ENCODE results near the gene GATA6.

GATA6 gene

GRCh38 chr18:22167091-22167470, 2.3 kb upstream of the GATA6 start:
- no peak for DNase-seq

DNA sequence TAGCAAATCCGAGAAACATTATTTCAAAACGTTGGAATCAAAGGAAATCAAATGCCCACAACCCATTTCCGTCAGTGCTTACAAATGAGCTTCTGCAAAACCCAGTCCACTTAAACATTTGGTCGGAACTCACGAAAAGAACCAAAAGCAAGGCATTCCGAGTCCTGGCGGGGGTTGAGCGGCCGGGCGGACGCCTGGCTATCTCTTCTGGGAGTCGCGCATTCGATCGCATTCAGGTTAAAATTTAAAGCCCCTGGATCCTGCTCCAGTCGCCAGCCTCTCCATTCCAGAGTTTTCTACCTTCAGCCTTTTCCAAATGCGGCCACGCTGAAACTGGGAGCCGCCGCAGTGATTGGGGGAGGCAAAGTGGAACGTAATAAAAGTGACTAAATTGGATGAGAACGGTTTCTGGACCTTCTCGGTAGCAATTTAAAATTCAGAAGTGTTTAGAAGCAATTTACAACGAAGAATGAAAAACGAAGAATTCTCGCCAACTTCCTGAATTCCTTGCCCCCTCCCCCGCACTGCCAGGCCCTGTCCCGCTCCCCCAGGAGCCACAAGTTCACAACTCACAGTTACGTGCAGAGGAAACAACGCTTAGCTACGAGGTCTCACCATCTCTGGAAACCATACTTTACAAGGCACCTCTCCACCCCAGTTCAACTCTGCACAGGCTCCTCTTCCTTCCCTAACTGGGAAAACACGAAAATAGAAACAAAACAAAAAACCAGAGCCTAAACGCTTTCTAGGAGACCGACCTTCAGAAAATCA, 1.7 kb upstream of the GATA6 start:
- DNase-seq = no peak

- peak; percentile 56 for DNase-seq
These were observed 948 bp upstream of the GATA6 start for GRCh38 chr18:22168360-22168921.

DNA sequence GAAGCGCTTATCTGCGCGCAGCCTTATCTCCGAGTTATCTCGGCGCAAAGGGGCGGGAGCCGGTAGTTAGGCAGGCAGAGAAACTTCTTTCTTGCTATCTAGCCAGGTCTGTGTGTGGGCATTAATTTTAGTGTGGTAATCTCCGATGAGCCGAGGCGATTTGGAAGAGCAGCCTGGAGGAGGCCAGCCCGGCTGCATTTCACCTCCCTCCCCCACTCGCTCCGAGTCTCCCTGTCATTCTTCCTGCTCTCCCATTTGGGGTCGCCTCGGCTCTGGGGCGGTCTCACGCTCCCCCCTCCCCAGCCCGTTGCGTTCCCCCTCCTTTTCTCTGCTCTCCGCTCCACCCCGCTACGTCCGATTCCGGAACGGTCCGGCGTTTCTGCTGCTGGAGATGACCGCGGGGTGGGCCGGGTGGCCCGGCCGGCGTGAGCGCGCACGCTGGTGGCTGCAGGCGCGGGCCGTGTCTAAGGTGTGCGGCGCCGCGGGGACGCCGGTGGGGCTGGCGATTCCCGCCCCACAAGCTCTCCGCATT, 566 bp downstream of the GATA6 start:
- peak; percentile 52 for DNase-seq

DNA sequence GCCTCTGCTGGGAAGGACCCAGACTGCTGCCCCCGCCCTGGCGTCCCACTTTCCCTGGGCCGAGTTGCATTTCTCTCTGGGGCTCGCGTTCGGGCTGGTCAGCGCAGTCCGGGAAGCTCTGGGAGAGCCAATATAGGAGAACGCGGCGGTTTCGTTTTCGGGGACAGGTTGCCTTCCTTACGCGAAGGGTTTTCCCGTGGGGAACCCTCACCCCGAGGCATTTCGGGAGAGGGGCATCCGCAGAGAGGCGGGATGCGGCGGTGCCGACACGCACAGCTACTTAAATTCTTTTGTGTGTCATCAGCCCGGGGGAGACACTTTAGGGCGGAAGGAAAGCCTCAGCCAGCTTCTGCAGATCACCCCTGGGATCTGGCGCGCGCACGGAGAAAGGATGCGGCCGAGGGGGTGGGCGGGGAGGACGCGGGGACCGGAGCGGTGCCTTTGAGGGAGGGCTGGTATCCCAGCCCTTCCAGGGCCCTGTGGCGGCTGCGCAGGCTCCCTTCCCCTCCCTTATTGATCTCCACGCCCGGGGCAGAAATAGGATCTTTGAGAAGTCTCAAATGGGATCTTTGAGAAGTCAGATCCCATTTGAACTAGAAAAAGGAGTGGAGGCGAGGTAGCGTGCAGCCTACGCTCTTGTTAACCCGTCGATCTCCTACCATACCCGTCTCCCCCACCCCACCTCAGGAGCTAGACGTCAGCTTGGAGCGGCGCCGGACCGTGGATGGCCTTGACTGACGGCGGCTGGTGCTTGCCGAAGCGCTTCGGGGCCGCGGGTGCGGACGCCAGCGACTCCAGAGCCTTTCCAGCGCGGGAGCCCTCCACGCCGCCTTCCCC, 1.2 kb downstream of the GATA6 start:
- peak; percentile 23 for DNase-seq

- no peak for DNase-seq
These were observed 2.1 kb downstream of the GATA6 start for GRCh38 chr18:22171258-22172119.

DNA sequence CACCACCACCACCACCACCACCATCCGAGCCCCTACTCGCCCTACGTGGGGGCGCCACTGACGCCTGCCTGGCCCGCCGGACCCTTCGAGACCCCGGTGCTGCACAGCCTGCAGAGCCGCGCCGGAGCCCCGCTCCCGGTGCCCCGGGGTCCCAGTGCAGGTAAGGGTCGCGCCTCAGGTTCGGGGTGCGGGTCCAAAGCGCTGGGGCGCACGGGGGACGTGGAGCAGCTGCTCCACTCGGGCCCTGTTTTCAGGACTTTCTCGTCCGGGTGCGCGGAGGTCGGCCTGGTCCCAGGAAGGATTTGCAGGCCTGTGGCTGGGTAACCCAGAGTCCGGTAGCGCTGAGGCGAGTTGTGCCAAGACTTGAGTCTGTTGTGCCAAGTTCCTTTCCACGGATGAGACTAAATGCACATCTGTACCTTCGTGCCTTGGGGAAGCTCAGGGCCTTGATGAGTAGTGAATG, 2.8 kb downstream of the GATA6 start:
- DNase-seq = no peak

- no peak for DNase-seq
These were observed 3.2 kb downstream of the GATA6 start for GRCh38 chr18:22172594-22173049.

DNA sequence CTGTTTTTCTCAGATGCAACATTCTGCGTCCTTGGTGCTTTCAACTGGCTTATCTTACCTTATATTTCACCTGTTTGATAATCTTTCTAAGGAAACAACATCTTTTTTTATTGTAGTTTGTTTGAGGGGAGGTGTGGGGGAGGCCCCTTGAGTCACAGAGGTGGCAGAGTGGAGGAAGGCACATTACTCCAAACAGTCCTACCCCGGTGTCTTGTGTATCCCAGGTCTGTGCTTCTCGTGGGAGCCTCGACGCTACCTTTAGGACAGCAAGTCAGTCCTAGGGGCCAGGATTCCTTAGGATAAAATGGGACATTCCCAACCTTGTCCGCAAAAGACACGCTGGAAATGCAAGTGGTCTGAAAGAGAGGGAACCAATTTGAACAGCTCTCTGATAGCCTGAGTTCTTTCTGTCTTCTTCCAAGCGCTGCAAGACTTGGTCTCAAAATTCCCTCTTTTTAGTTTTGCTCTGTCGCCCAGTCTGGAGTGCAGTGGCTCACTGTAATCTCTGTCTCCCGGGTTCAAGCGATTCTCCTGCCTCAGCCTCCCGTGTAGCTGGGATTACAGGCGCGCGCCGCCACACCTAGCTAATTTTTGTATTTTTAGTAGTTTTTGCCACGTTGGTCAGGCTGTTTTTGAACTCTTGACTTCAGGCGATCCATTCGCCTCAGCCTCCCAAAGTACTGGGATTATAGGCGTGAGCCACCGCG, 4.0 kb downstream of the GATA6 start:
- no peak for DNase-seq

DNA sequence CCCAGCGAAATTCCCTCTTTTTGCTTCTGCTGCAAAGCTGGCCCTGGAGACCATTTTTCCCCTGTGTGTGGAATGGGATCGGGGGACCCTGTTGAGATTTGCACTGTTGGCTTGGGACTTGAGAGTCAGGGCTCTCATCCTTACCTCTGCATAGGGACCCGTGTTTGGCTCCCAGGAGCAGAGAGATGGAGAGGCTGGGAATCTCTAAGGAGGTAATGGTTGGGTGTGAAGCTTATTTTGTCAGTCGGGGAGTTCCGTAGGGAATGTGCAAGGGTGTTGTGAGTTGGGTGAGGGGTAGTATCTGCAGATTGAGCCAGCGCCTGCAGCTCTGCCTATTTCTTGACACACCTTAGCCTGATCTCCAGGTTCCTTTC, 4.5 kb downstream of the GATA6 start:
- no peak for DNase-seq

DNA sequence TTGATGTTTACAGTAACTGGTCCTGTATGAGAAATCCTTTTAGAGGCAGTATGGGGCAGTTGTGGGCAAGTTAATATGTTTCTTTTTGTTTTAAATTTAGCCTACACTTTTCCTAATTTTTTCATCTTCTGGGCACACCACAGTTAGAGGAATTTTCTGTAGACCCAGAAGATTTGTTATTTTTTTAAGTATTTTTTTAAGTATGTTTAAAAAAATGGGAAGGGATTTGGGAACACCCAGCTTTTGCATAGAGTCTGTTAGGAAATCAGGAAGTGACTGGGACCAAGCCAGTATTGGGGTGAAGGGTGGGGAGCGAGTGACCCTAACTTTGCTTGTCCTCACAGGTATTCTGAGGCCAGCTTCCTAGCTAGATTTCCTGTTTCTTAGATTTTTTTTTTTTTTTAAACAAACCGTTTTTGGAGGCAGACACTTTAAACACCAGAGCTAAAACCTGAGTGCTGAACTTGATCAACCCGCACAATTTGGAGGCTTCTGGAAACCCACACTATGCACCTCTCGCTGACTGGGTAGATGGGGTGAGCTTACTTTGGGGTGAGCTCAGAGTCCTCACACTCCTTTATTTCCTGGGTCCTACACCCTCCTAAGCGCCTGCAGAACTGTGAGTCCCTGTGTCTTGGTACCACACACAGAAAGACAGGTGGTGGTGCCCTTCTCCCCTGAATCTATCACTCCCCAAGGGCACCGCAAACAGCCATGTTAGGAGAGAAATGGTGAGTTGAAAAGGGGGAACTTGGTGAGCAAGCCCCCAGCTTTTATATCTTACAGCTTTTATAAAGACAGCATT, 5.2 kb downstream of the GATA6 start:
- no peak for DNase-seq

DNA sequence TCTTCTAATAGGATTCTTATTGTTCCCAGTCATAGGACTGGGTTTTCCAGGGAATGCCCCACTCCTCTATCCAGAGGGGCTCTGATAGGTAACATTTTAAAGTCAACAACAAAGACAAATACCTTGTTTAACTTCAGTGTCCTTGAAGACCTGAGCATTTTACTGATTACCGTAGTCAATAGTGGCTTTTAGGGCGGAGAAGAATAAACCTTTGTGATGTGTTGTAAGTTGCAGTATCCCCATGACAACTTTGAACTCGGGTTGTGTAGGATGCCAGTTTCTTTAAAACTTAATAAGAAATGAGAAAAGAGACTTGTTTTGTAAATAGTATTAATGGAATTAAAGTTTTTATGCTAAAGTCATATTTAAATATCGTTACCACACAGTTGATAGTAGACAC, 6.0 kb downstream of the GATA6 start:
- no peak for DNase-seq

GRCh38 chr18:22176420-22177326, 7.3 kb downstream of the GATA6 start:
- DNase-seq = no peak

- DNase-seq = no peak
These were observed 8.0 kb downstream of the GATA6 start for GRCh38 chr18:22177327-22177871.

- DNase-seq = no peak
These were observed 9.8 kb downstream of the GATA6 start for GRCh38 chr18:22179174-22179573.

- DNase-seq = no peak
These were observed 10.2 kb downstream of the GATA6 start for GRCh38 chr18:22179631-22180030.

DNA sequence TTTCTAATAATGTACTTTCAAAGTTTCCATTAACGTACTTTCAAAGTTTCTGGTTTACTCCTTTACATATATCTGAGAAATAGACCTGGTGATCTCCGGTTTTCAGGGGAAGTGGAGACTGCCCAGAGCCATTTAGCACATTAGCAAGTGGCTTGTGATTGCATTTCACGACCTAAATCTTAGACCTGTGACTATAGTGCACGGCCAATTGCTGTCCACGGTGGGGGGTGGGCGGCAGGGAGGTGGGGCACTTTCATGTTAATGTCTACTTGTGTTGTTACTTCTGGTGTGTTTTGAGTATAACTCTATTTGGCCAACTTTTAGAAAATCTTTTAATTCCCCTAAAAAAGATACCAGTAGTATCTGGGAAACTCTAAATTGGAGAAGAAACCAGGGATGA, 11.3 kb downstream of the GATA6 start:
- no peak for DNase-seq

DNA sequence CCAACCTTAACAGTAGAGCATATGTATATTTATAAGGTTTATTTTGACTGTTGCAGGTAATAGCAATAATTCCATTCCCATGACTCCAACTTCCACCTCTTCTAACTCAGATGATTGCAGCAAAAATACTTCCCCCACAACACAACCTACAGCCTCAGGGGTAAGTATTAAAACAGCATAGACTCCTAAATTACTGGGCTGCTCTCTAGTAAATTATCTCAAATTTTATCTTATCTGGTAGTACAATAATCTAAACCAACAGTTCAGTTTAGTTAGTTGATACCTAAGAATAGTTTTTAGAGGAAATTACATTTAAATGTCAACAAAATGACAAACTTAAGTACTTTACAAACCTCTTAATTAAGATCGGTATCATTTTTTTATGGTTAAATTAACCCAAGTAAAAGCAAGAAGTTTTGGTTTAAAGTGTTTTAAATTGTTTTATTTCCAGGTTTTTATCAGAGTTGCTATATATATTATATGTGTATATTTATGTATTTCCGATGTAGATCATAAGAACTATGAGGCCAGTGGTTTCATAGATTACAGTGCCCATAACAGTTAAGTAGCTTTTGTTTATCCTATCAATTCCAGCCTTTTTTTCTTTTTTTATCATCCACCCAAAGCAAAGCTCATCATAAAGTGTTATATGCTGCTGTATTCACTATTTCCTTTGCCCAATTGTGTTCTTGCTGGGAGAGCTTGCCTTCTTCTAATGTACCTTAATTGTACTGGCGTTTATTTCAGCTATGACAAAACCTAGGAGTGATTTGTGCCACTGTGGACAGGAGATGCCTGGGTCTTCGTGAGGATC, 13.7 kb downstream of the GATA6 start:
- DNase-seq = no peak

GRCh38 chr18:22183698-22184170, 14.3 kb downstream of the GATA6 start:
- DNase-seq = no peak

Measured in hematopoietic multipotent progenitor cell treated with erythropoietin and hydrocortisone succinate and interleukin-3 and kit ligand, for 6 days (in vitro differentiated cells).